NCI-H146 (cell line): ENCODE measurements around the gene ERMAP.
"Not testable (repeated sequence)": the region's sequence is repeated elsewhere in the genome, so short reads cannot be mapped to it uniquely, and the experiment has no call there.

Source experiments
- DNase-seq: peaks from one replicate; lab custom pipeline; 2025; lab: John Stamatoyannopoulos, UW

Gene ERMAP

DNA sequence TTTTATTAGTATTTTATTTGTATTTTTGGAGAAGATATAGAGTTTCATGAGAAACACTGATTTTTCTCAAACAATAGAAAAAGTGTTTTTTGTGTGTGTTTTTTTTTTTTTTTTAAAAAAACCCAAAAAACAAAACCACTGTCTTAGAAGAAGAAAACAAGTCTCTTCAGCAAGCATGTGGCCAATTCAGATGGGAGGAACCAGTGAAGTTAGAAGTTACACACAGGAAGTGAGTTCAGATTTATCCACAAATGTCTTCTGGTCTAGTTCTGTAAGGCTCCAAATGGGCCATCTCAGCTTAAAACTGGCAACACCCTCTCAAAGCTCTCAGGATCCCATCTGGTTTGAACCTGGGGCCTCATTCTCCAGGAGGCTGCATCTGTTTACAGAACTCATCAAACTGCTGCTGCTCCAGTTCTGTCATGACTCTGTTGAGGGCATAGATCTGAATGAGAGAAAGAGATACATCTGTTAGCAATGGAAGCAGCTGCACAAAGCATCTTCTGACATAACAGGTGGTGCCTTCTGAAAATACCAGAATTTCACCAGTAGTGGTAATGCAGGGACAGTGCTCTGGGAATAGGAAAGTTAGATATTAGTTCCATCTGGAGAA, 9.8 kb upstream of the ERMAP start:
- DNase-seq = no peak

DNA sequence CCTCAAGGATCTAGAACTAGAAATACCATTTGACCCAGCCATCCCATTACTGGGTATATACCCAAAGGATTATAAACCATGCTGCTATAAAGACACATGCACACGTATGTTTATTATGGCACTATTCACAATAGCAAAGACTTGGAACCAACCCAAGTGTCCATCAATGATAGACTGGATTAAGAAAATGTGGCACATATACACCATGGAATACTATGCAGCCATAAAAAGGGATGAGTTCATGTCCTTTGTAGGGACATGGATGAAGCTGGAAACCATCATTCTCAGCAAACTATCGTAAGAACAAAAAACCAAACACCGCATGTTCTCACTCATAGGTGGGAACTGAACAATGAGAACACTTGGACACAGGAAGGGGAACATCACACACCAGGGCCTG, 2.1 kb upstream of the ERMAP start:
- not testable (repeated sequence) for DNase-seq

DNA sequence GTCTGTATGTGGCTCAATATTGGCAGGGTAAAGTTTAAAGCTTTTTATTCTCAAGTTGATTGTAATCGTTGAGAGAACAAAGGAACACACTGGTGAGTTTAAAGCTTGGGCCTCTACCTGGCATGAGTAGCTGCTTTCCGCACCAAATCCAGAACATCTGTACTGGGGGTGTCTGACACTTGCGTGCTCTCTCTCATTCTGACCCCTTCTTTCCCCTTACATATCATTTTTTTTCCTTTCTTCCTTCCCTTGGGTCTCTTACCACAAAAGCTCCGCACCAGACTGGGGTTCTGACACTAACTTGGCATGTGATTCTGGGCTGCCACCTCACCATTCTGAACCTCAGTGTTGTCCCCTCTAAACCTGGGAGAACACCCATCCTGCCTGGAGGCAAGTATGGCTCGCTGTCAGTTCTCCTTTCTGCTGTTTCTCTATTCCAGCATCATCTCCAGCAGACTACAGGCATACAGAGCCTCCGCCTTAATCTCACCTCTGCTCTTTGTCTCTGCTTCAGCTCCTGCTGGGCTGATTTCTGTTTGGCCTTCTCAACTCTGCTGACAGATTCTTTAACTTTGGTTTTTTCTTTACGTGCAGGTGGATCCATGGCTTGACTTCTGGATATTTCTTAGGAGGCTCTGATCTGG, 859 bp upstream of the ERMAP start:
- no peak for DNase-seq

DNA sequence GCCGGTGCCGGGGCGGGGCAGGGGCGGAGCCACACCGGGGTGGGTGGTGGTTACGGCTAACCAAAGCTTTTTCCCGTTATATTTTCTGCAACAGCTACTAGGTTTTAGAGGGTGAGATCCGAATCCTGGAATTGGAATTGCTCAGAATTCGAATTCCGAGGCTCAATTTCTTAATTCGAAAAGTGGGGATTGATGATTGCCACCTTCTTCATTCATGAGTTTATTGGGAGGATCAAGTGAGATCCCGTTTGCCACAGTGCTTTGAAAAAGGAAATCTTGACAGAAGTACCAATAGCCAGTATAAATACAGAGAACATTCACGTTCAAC, 482 bp downstream of the ERMAP start:
- no peak for DNase-seq

DNA sequence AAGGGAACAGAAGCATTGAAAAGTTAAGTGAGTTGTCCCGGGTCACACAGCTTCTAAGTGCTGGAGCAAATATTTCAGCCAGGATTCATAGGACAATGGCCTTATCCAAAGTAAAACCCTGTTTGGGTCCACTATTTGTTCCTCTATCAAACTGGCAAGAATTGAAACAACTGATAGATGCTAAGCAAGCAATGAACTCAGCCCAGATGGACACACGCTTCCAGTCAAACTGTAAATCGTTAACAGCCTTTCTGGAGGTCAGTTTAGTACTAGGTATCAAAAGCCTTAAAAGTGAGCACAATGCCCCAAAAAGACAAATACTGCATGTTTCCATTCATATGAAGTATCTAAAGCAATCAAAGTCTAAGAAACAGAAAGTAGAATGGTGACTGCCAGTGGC, 1.1 kb downstream of the ERMAP start:
- DNase-seq = no peak

DNA sequence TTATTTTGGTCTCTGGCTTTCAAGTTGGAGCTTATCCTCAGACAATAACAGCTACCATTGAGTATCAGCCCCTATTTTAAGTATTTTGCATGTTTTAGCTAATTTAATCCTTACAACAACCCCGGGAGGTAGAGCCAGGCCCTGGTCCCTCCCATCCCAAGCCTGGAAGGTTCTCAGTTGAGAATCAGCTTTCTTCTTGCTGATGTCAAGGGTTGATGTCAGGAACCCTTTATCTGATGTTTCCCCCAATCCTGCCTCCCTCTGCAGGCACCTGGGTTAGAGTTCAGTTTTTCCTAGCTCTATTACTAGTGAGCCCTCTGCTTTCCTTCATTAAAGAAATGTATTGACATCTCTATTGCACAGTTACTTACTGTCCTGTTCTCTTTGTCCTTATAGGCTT, 3.9 kb downstream of the ERMAP start:
- no peak for DNase-seq

DNA sequence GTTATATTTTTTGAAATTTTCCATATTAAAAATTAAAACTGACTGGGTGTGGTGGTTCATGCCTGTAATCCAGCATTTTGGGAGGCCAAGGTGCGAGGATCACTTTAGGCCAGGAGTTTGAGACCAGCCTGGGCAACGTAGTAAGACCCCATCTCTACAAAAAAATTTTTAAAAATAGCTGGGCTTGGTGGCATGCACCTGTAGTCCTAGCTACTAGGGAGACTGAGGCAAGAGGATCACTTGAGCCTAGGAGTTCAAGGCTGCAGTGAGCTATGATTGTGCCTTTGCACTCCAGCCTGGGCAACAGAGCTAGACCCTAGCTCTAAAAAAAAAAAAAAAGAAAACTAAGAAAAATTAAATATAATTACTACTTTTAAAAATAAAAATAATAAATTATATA, 4.8 kb downstream of the ERMAP start:
- no peak for DNase-seq

DNA sequence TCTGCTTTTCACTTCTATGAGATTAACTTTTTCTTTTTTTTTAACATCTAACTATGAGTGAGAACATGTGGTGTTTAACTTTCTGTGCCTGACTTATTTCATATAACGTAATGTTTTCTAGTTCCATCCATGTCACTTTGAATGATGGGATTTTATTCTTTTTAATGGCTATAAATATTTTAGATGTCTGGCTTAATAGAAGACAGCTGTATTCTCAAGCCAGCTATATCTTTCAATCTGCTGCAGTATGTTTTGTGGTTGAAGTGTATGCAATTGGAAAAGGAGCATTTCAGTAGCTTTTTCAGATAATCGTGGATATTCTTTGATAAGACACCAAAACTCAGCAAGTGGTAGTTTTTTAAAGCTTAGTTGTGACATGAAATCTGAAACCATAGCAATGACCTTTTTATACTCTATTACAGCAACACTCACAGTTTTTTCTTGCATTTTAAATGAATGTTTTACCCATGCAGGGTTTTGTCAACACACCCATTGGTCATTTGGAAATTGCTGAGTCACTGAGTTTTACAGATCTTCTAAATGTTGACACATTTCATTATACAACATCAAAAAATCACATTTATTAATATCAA, 6.0 kb downstream of the ERMAP start:
- DNase-seq = no peak

DNA sequence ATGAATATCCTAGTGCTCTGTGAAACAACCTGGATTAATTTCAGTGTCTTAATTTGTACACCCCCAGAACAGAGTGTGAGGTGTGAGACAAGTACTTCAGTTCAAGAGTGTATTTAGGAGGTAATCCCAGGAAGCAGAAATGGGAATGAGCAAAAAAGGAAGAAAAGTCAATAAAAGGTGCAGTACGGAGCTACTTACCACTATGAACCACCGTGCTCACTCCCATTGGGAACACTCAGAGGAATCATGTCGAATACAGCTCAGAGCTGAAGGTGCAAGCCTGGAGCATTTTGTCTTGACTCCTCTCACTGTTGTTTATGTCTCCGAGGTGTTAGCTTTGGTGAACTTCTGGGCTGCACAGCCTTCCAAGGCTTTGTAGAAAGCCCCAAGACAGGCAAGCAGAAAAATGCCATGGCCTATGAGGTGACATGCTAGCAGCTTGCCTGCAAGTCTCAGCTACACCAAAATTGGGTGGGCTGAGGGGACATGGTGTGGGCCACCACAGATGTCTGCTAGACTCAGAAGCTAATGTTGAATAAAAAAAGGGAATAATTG, 7.6 kb downstream of the ERMAP start:
- DNase-seq = no peak

DNA sequence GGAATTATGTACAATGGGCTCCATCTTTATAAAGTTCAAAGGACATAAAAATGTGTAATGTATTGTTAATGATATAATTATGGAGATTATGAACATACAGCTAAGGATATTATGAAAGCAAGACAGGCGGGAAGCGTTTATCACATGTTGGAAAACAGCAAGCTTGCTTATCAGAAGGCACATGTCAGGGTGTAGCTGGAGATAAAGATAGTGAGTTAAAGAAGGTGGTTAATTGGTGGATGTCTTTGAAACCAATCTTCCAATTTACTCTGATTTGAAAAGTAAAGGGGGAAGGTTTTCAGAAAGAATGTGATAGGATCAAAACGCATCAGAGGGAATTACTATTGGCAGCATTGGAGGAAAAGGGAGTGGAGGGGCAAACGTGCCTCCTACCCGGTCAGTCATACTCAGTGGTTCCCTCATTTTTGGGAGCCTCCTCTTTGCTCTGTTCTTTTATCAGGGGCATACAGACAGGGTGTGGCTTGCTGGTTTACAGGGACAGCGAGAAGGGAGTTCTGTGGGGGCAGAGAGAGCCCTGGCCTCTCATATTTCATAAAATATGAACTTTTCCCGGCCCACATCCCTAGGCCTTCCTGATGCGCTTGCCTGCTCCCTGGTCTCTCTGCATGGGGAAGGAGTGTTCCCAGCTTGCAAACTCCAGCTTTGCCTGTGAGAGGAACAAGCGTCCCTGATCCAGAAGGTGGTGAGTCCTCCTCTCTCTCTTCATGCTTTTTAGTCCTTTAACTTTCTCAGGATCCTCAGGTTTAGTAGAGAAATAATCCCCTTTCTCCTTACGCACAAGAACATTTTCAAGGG, 8.3 kb downstream of the ERMAP start:
- no peak for DNase-seq

DNA sequence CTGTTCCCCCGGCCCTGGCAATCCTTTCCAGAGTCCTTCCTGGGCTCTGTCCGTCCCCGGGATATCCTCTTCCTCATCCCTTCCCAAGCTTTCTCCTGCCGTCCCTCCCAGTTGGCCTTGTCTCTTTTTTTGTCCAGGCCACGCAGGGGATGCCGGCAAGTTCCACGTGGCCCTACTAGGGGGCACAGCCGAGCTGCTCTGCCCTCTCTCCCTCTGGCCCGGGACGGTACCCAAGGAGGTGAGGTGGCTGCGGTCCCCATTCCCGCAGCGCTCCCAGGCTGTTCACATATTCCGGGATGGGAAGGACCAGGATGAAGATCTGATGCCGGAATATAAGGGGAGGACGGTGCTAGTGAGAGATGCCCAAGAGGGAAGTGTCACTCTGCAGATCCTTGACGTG, 13.7 kb downstream of the ERMAP start:
- no peak for DNase-seq

DNA sequence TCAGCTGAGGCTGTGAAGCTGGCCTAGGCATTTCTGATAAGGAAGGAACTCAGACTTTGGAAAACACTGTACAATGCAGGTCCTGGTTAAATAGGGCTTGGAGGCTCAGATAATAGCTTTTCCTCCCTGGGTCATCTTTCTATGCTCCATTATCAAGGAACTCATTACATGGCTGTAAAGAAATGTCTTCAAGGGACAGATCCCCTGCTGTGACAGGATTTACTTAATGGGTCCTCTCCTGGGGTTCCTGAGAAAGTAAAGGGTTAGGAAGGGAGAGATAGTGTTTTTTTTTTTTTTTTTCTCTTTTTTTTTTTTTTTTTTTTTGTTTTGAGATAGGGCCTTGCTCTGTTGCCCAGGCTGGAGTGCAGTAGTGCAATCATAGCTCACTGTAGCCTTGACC, 14.4 kb downstream of the ERMAP start:
- no peak for DNase-seq

DNA sequence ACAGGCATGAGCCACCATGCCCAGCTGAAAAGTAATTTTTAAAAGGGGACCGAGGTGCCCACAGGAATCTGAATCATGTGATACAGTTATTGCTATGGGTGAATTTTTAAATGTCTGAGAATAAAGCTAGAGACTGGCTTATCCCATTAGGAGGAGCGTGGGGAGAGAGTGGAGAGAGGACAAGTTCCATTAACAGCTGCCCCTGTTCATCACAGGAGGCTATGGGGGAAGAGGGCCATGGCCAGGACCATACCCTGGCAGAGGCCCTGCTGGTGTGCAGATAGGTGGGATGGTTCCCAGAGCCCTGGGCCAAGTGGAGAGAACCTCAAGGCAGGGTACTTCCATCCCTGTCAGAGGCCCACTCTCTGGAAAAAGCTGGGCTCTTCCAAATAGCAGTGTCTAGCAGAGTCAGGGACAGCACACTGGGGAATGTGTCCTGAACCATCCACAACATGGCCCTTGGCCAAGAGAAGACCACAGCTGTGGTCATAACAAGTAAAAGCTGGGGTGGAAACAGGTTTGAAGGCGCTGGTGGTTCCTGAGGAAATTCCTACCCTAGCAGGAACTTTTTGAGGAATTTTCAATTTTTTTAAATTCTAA, 15.8 kb downstream of the ERMAP start:
- DNase-seq = no peak

DNA sequence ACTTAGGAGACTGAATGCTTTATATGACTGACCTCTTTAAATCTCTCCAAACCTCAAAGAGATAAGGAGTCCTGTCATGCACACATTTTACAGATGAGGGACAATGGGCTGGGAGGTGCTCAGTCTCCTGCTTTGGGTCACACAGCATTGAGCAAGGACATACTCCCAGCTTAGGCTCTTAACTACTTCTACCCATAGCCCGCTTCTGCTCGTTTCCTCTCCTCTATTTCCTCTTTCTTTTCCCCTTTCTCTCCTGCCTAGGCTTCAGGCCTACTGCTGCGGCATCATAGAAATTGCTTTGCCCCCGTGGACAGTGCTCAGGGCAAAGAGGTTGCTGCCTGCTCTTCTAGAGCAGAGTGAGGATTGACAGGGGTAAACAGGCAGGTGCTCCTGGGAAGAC, 17.1 kb downstream of the ERMAP start:
- no peak for DNase-seq

DNA sequence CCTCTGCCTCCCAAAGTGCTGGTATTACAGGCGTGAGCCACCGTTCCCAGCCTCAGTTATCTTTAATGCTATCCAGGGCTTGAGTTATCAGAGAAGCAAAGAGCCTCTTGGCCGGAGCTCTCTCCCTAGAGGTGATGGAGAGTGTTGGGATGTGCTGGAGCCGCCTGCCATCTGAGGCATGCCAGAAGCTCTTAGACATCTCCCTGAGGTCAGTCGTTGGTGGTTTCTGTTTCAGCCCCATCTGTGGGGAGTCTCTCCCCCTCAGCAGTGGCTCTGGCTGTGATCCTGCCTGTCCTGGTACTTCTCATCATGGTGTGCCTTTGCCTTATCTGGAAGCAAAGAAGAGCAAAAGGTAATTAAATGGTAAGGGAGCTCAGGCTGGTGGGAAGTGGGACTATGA, 17.9 kb downstream of the ERMAP start:
- no peak for DNase-seq

DNA sequence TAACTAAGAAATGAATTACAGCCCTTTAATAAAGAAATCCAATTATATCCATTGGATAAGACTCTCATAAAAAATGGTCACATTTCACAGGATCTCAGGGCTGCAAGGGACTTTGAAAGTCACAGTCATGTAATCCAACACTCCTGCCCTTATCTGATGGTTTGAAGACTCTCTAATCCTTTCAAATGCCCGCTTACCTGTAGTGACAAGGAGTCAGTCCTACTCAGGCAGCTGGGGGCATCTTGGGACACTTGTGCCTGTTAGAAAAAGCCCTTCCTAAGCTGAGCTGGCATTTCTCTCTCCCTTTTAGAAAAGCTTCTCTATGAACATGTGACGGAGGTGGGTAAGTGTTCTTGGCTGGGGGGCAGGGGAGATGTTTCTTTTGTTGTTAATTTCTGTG, 18.5 kb downstream of the ERMAP start:
- no peak for DNase-seq

DNA sequence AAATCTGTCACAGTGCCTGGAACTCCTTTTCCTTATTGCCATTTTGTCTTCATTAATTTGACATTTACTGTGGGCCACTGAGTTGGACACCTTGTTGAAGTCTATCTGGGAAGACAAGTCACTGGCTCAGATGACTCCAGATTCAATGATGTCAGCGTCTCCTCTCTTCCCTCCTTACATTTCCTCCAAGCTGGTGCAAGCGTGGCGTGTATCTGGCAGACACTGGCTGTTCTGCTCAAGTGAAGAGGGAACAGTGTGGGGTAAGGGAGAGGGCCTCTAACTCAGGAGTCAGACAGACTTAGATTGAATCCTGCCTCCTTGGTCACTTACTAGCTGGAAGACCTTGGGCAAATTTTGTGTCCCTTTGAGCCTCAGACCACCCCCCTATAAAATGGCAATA, 20.8 kb downstream of the ERMAP start:
- no peak for DNase-seq

DNA sequence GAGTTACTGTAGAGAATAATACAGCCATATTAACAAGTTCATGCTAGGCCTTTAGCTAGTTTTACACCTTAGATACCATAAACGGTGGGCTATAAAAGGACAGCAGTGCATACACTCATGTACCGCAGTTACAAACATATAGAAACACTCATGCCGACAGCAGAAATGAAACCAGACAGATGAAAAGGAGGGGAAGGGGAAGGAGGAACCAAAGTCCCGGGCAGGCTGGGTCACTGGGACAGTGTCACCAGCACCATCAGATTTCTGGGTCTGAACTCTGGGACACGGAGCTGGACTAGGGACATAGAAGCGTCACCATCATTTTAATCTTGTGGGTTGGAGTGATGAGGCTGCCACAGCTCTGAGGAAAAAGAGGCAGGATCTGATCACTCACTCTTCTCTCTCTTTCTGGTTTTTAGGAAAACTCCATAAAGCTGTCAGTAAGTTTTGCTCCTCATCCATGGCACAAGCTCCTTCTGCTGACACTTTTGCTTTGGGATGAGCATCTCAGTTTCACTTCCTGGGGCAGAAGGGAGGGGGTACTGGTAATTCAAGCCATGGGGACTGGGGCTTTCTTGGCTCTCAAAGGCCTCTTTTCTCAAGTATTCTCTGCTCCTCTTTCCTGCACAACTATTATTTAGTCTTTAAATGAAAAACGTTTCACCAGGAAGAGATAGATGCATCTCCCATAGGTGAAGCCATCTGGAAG, 21.7 kb downstream of the ERMAP start:
- DNase-seq = no peak

DNA sequence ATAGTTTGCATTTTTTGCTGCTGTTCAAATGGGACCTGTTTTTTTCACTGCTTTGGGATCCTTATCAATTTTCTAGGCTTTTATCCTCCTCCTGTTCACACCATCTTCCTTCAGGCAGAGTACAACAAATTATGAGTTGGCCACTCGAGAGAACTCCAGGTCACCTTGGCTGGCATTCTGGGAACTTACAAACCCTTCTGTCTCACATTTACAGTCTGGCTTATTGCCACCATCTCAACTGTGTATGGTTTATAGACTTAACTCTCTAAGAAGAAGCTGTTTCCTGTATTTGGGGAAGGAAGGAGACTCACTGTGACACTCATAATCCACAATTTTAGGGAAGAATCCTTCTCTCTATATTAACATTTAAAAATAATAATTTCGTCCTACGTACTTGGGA, 24.1 kb downstream of the ERMAP start:
- DNase-seq = no peak

DNA sequence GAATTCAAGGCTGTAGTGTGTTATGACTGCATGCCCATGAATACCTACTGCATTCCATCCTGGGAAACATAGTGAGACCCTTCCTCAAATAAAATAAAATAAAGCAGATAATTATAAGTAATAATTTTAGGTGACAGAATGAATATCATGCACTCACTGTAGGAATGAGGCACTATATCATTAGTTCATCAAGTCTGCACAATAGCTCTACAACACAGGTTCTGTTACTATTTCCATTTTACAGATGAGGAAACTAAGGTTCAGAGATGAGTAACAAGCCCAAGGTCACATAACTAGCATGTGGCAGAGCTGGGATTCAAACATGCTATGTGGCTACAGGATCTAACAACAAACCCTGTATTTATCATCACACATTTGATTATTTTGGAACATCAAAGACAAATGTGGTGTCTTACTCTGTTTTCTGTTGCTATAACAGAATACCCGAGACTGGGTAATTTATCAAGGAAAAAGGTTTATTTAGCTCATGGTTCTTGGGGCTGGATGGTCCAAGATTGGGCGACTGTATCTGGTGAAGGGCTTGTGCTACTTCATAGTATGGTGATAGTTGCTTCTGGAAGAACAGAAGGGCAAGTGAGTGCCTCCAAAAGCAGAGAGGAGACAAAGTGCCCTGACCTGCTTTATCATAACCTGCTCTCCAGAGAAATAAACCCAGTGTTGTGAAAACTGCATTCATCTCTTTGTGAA, 24.7 kb downstream of the ERMAP start:
- no peak for DNase-seq

DNA sequence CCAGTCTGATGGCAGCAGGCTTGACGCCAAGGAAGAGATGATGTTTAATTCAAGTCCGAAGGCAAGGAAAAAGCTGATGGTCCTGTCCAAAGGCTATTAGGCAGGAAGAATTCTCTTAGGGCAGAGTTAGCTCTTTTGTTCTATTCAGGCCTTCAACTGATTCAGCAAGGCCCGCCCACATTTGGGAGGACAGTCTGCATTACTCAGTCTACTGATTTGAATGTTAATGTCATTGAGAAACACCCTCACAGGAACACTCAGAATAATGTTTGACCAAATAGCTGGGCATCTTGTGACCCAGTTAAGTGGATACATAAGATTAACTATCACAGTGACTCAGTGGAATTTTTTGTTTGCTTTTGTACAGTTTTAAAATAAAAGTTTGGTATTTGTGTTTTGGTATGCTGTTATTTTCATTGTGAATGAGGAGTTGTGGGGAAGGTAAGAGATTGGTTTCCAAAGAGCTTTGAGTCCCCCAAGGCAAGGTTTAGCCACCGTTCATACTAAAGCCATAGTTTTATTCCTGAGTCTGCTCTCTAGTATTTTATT, 27.7 kb downstream of the ERMAP start:
- DNase-seq = no peak
